Colon (tissue), 2 donors: ENCODE data around the gene ADD2.
"Not testable (repeated sequence)": the region's sequence is repeated elsewhere in the genome, so short reads cannot be mapped to it uniquely, and the experiment has no call there.

ENCODE experiments used
- FAIRE-seq: peaks from 2 replicates; lab custom pipeline; 2012; peaks lifted over from hg19 to GRCh38; lab: Jason Lieb, UNC
- donor health status: control.
- donor health status: control.

The ADD2 gene

GRCh38 chr2:70751881-70752280 lies 16.1 kb downstream of the ADD2 start:
- FAIRE-seq: no peak

- FAIRE-seq: no peak
These were observed 17.7 kb downstream of the ADD2 start for GRCh38 chr2:70750320-70750719.

GRCh38 chr2:70748002-70748784 lies 19.8 kb downstream of the ADD2 start:
- FAIRE-seq: no peak

GRCh38 chr2:70747284-70747683 lies 20.7 kb downstream of the ADD2 start:
- no peak for FAIRE-seq

GRCh38 chr2:70746094-70746974 lies 21.7 kb downstream of the ADD2 start:
- FAIRE-seq: no peak

GRCh38 chr2:70745276-70745825 lies 22.6 kb downstream of the ADD2 start:
- no peak for FAIRE-seq

- no peak for FAIRE-seq
These were observed 23.6 kb downstream of the ADD2 start for GRCh38 chr2:70744397-70744796.

- FAIRE-seq: no peak
These were observed 24.3 kb downstream of the ADD2 start for GRCh38 chr2:70743677-70744076.

- FAIRE-seq: no peak
These were observed 24.9 kb downstream of the ADD2 start for GRCh38 chr2:70743068-70743467.

GRCh38 chr2:70739492-70739891 lies 28.5 kb downstream of the ADD2 start:
- FAIRE-seq: not testable (repeated sequence)

- no peak for FAIRE-seq
These were observed 29.8 kb downstream of the ADD2 start for GRCh38 chr2:70738159-70738558.

GRCh38 chr2:70735071-70735470 lies 32.9 kb downstream of the ADD2 start:
- no peak for FAIRE-seq

- no peak for FAIRE-seq
These were observed 34.3 kb downstream of the ADD2 start for GRCh38 chr2:70733646-70734180.

- FAIRE-seq: no peak
These were observed 35.0 kb downstream of the ADD2 start for GRCh38 chr2:70732766-70733645.

GRCh38 chr2:70730730-70731129 lies 37.3 kb downstream of the ADD2 start:
- no peak for FAIRE-seq

- no peak for FAIRE-seq
These were observed 38.4 kb downstream of the ADD2 start for GRCh38 chr2:70729647-70730046.

GRCh38 chr2:70728128-70728527 lies 39.9 kb downstream of the ADD2 start:
- FAIRE-seq: no peak

GRCh38 chr2:70726947-70727725 lies 40.9 kb downstream of the ADD2 start:
- FAIRE-seq: no peak

GRCh38 chr2:70725505-70725904 lies 42.5 kb downstream of the ADD2 start:
- FAIRE-seq: no peak

GRCh38 chr2:70724366-70724765 lies 43.6 kb downstream of the ADD2 start:
- no peak for FAIRE-seq
